HL-60 (cell line): ENCODE measurements around the gene SATB2.

Experiments
- GABPA ChIP-seq: IDR thresholded peaks from 2 replicates; pipeline ENCODE4 v1.6.1; 2012; ENCODE audit warnings: low read depth
- POLR2AphosphoS5 ChIP-seq: IDR thresholded peaks from 2 replicates; pipeline ENCODE4 v1.6.1; 2012; ENCODE audit warnings: low read depth
- SPI1 ChIP-seq: IDR thresholded peaks from 2 replicates; pipeline ENCODE4 v1.6.1; 2012; ENCODE audit warnings: low read depth, mild to moderate bottlenecking, borderline replicate concordance
- TF ChIP-seq, protein P1 (sequence below): IDR thresholded peaks from one replicate; pipeline ENCODE4 v1.5.1; 2011; ENCODE audit warnings: low read length, control low read depth, inconsistent platforms; ENCODE audit not compliant: insufficient read depth
- TF ChIP-seq, protein P2 (sequence below): IDR thresholded peaks from 2 replicates; pipeline ENCODE4 v1.6.1; 2012; ENCODE audit warnings: low read depth; ENCODE audit not compliant: insufficient replicate concordance

DNA sequence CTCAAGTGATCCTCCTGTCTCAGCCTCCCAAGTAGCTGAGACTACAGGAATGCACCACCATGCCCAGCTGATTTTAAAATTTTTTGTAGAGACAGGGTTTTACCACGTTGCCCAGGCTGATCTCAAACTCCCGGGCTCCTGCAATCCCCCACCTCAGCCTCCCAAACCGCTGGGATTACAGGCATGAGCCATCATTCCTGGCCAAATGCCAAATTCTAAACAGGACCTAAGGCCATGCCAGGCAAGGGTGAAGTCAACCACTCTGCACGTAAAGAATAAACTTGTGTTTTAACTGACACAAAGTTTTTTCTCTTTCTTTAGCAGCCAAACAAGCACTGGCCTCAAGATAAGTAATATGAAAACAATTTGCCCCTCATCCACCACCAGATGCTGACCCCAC is 37.4 kb upstream of the SATB2 start:
- TF ChIP-seq GABPA, result no peak
- TF ChIP-seq, protein P1, sequence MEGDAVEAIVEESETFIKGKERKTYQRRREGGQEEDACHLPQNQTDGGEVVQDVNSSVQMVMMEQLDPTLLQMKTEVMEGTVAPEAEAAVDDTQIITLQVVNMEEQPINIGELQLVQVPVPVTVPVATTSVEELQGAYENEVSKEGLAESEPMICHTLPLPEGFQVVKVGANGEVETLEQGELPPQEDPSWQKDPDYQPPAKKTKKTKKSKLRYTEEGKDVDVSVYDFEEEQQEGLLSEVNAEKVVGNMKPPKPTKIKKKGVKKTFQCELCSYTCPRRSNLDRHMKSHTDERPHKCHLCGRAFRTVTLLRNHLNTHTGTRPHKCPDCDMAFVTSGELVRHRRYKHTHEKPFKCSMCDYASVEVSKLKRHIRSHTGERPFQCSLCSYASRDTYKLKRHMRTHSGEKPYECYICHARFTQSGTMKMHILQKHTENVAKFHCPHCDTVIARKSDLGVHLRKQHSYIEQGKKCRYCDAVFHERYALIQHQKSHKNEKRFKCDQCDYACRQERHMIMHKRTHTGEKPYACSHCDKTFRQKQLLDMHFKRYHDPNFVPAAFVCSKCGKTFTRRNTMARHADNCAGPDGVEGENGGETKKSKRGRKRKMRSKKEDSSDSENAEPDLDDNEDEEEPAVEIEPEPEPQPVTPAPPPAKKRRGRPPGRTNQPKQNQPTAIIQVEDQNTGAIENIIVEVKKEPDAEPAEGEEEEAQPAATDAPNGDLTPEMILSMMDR, result no peak
- TF ChIP-seq, protein P2, sequence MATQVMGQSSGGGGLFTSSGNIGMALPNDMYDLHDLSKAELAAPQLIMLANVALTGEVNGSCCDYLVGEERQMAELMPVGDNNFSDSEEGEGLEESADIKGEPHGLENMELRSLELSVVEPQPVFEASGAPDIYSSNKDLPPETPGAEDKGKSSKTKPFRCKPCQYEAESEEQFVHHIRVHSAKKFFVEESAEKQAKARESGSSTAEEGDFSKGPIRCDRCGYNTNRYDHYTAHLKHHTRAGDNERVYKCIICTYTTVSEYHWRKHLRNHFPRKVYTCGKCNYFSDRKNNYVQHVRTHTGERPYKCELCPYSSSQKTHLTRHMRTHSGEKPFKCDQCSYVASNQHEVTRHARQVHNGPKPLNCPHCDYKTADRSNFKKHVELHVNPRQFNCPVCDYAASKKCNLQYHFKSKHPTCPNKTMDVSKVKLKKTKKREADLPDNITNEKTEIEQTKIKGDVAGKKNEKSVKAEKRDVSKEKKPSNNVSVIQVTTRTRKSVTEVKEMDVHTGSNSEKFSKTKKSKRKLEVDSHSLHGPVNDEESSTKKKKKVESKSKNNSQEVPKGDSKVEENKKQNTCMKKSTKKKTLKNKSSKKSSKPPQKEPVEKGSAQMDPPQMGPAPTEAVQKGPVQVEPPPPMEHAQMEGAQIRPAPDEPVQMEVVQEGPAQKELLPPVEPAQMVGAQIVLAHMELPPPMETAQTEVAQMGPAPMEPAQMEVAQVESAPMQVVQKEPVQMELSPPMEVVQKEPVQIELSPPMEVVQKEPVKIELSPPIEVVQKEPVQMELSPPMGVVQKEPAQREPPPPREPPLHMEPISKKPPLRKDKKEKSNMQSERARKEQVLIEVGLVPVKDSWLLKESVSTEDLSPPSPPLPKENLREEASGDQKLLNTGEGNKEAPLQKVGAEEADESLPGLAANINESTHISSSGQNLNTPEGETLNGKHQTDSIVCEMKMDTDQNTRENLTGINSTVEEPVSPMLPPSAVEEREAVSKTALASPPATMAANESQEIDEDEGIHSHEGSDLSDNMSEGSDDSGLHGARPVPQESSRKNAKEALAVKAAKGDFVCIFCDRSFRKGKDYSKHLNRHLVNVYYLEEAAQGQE, result no peak
- no peak for TF ChIP-seq POLR2AphosphoS5
- TF ChIP-seq SPI1, result no peak
